IMR-90 (cell line): Measurements from ENCODE around the gene TMEM154. TPM values are rescaled to one million over a fixed set of nuclear protein-coding genes. Genes with fewer than 3 reads are reported as not detected.

ENCODE experiments used
- ATAC-seq: fragments of 200-7000 bp; cut with Tn5 transposase; 2 replicates; pipeline ENCODE4 v1.9.1; 2020; ENCODE audit warnings: low read depth, mild to moderate bottlenecking, moderate library complexity
- BruUV-seq: library from RNA; stranded (reverse); fragments of 400-500 nt; replicated peaks from 2 replicates; lab custom pipeline; 2021; lab: Mats Ljungman, UMichigan
- CTCF ChIA-PET: fragments of 300-600 bp; formaldehyde crosslinking; extraction: SDS; loops from one replicate; lab custom pipeline; 2021; ENCODE audit warnings: antibody characterized with exemption; lab: Yijun Ruan, JAX
- POLR2A ChIA-PET: fragments of 300-600 bp; sonication (Branson Sonifier 250); formaldehyde crosslinking; loops from one replicate; lab custom pipeline; 2022; ENCODE audit warnings: antibody characterized with exemption; ENCODE audit not compliant: unreplicated experiment; lab: Charles Lee
- DNase-seq: peaks from one replicate; pipeline ENCODE4 v3.0.0; 2013
- H2AFZ ChIP-seq: replicated peaks from 2 replicates; pipeline ENCODE3; 2013; ENCODE audit warnings: low read length, mild to moderate bottlenecking; ENCODE audit not compliant: poor library complexity
- H2AK5ac ChIP-seq: 2 replicates; pipeline ENCODE4 v1.6.1; 2013; ENCODE audit warnings: low read depth, low read length, inconsistent platforms
- H2AK9ac ChIP-seq: replicated peaks from 2 replicates; pipeline ENCODE3; 2013; ENCODE audit warnings: mild to moderate bottlenecking, low read depth, low read length, moderate library complexity; ENCODE audit not compliant: poor library complexity
- H2BK120ac ChIP-seq: 2 replicates; pipeline ENCODE4 v1.6.1; 2013; ENCODE audit warnings: low read depth, low read length, inconsistent platforms
- H2BK15ac ChIP-seq: 3 replicates; pipeline ENCODE4 v1.6.1; 2013; ENCODE audit warnings: low read depth, low read length, inconsistent platforms
- H2BK20ac ChIP-seq: 2 replicates; pipeline ENCODE4 v1.6.1; 2013; ENCODE audit warnings: low read depth, mild to moderate bottlenecking, inconsistent platforms, low read length, moderate library complexity
- H2BK5ac ChIP-seq: 2 replicates; pipeline ENCODE4 v1.6.1; 2013; ENCODE audit warnings: mild to moderate bottlenecking, low read depth, low read length, inconsistent platforms; ENCODE audit not compliant: poor library complexity, severe bottlenecking
- H3K14ac ChIP-seq: replicated peaks from 2 replicates; pipeline ENCODE4 v1.6.1; 2013; ENCODE audit warnings: low read depth, low read length, inconsistent platforms
- H3K18ac ChIP-seq: 2 replicates; pipeline ENCODE4 v1.6.1; 2013; ENCODE audit warnings: low read depth, low read length, control low read depth
- H3K23ac ChIP-seq: 2 replicates; pipeline ENCODE4 v1.6.1; 2013; ENCODE audit warnings: low read depth, low read length, inconsistent platforms
- H3K27ac ChIP-seq: 2 replicates; pipeline ENCODE4 v1.5.1; 2013; ENCODE audit warnings: mild to moderate bottlenecking, control low read depth, low read length; ENCODE audit not compliant: insufficient read depth
- H3K27me3 ChIP-seq: 2 replicates; pipeline ENCODE4 v1.6.1; 2013; ENCODE audit warnings: low read length; ENCODE audit not compliant: control insufficient read depth, insufficient read depth
- H3K36me3 ChIP-seq: 2 replicates; pipeline ENCODE4 v1.6.1; 2013; ENCODE audit warnings: low read length, mixed read lengths; ENCODE audit not compliant: control insufficient read depth, insufficient read depth
- H3K4ac ChIP-seq: 2 replicates; pipeline ENCODE4 v1.6.1; 2013; ENCODE audit warnings: low read depth, low read length, inconsistent platforms
- H3K4me1 ChIP-seq: 2 replicates; pipeline ENCODE4 v1.6.1; 2013; ENCODE audit warnings: low read length, mixed read lengths; ENCODE audit not compliant: control insufficient read depth, insufficient read depth
- H3K4me2 ChIP-seq: 2 replicates; pipeline ENCODE4 v1.6.1; 2013; ENCODE audit warnings: low read depth, mild to moderate bottlenecking, control low read depth, low read length, moderate library complexity
- H3K4me3 ChIP-seq: 2 replicates; pipeline ENCODE4 v1.5.1; 2013; ENCODE audit warnings: low read depth, mild to moderate bottlenecking, control low read depth, low read length, moderate library complexity; ENCODE audit not compliant: insufficient read depth
- H3K56ac ChIP-seq: 2 replicates; pipeline ENCODE4 v1.6.1; 2013; ENCODE audit warnings: low read length, inconsistent platforms; ENCODE audit not compliant: insufficient read depth; ENCODE audit errors: extremely low read depth
- H3K79me1 ChIP-seq, 2 experiments: 2 replicates each; pipeline ENCODE4 v1.6.1; 2013; ENCODE audit warnings: low read length in 2 of 2, inconsistent platforms in 1 of 2, low read depth in 1 of 2
- H3K9ac ChIP-seq: 2 replicates; pipeline ENCODE4 v1.6.1; 2013; ENCODE audit warnings: low read depth, low read length, control low read depth
- H3K9me1 ChIP-seq: 2 replicates; pipeline ENCODE4 v1.6.1; 2013; ENCODE audit warnings: low read length, inconsistent platforms; ENCODE audit not compliant: insufficient read depth
- H3K9me3 ChIP-seq: 2 replicates; pipeline ENCODE4 v1.6.1; 2013; ENCODE audit warnings: low read length; ENCODE audit not compliant: control insufficient read depth, insufficient read depth
- H4K20me1 ChIP-seq: 2 replicates; pipeline ENCODE4 v1.6.1; 2013; ENCODE audit warnings: low read length, inconsistent platforms; ENCODE audit not compliant: insufficient read depth
- H4K5ac ChIP-seq: 2 replicates; pipeline ENCODE4 v1.6.1; 2013; ENCODE audit warnings: mild to moderate bottlenecking, low read depth, low read length, control low read depth
- H4K8ac ChIP-seq, 2 experiments: 2 replicates each; pipeline ENCODE4 v1.6.1; 2013; ENCODE audit warnings: low read depth in 2 of 2, low read length in 2 of 2, control low read depth in 1 of 2, inconsistent platforms in 1 of 2
- H4K91ac ChIP-seq: 2 replicates; pipeline ENCODE4 v1.6.1; 2013; ENCODE audit warnings: low read depth, low read length, inconsistent platforms; ENCODE audit not compliant: insufficient read depth
- BHLHE40 ChIP-seq: fragments of 150-350 bp; IDR thresholded peaks from 2 replicates; pipeline ENCODE4 v1.6.1; 2016; ENCODE audit warnings: mild to moderate bottlenecking, low read depth, low read length
- CEBPB ChIP-seq: IDR thresholded peaks from 2 replicates; pipeline ENCODE4 v1.6.1; 2012; ENCODE audit warnings: low read depth, low read length, improper control_type of control experiment
- CHD1 ChIP-seq: IDR thresholded peaks from 2 replicates; pipeline ENCODE4 v1.6.1; 2012; ENCODE audit warnings: low read depth, low read length, improper control_type of control experiment
- CTCF ChIP-seq: conservative IDR thresholded peaks from 2 replicates; pipeline ENCODE4 v1.5.1; 2012; ENCODE audit warnings: mild to moderate bottlenecking, low read depth, low read length, improper control_type of control experiment
- ELK1 ChIP-seq: fragments of 150-350 bp; IDR thresholded peaks from 2 replicates; pipeline ENCODE4 v1.6.1; 2016; ENCODE audit warnings: low read depth, mild to moderate bottlenecking, low read length, moderate library complexity, borderline replicate concordance
- FOS ChIP-seq: fragments of 150-350 bp; IDR thresholded peaks from 2 replicates; pipeline ENCODE4 v1.6.1; 2016; ENCODE audit warnings: low read depth, low read length
- MAFK ChIP-seq: IDR thresholded peaks from 2 replicates; pipeline ENCODE4 v1.6.1; 2012; ENCODE audit warnings: low read depth, low read length, improper control_type of control experiment
- MAZ ChIP-seq: IDR thresholded peaks from 2 replicates; pipeline ENCODE4 v1.6.1; 2012; ENCODE audit warnings: low read depth, mild to moderate bottlenecking, low read length, improper control_type of control experiment, moderate library complexity, borderline replicate concordance
- MXI1 ChIP-seq: IDR thresholded peaks from 2 replicates; pipeline ENCODE4 v1.6.1; 2012; ENCODE audit warnings: low read depth, mild to moderate bottlenecking, low read length, moderate library complexity, borderline replicate concordance
- NFE2L2 ChIP-seq: fragments of 150-350 bp; IDR thresholded peaks from 2 replicates; pipeline ENCODE4 v1.6.1; 2016; ENCODE audit warnings: low read depth, mild to moderate bottlenecking, low read length
- POLR2A ChIP-seq: IDR thresholded peaks from 2 replicates; pipeline ENCODE4 v1.6.1; 2012; ENCODE audit warnings: mild to moderate bottlenecking, low read depth, low read length
- RAD21 ChIP-seq: IDR thresholded peaks from 2 replicates; pipeline ENCODE4 v1.6.1; 2012; ENCODE audit warnings: low read length, improper control_type of control experiment
- RCOR1 ChIP-seq: IDR thresholded peaks from 2 replicates; pipeline ENCODE4 v1.6.1; 2012; ENCODE audit warnings: mild to moderate bottlenecking, low read length, improper control_type of control experiment; ENCODE audit not compliant: insufficient replicate concordance
- RFX5 ChIP-seq: IDR thresholded peaks from 2 replicates; pipeline ENCODE4 v1.8.0; 2012; ENCODE audit warnings: low read depth, mild to moderate bottlenecking, low read length, moderate library complexity
- SMC3 ChIP-seq: fragments of 150-350 bp; IDR thresholded peaks from 2 replicates; pipeline ENCODE4 v1.6.1; 2016; ENCODE audit warnings: low read depth, mild to moderate bottlenecking, antibody characterized with exemption, low read length, moderate library complexity
- USF2 ChIP-seq: fragments of 150-350 bp; IDR thresholded peaks from 2 replicates; pipeline ENCODE4 v1.6.1; 2017; ENCODE audit warnings: mild to moderate bottlenecking, antibody characterized with exemption, low read length, low read depth
- WGBS, 2 experiments: methylation state at CpG; one replicate each; pipeline versions ENCODE4 v1.1.5 to v1.1.7; 2013; ENCODE audit warnings: missing lambda C conversion rate in 2 of 2; ENCODE audit not compliant: insufficient read length in 1 of 2; ENCODE audit errors: extremely low coverage in 2 of 2; 5-methylcytosine and 5-hydroxymethylcytosine counted together
- dilution Hi-C: fragments of 300-500 bp; cut with HindIII; formaldehyde crosslinking; loops from one replicate; pipeline ENCODE4 v1.14.3; 2018; ENCODE audit warnings: low sequenced_read_pairs; ENCODE audit not compliant: unreplicated experiment
- in situ Hi-C: fragments of 300-500 bp; cut with MboI; formaldehyde crosslinking; loops from 3 replicates; pipeline ENCODE4 v1.14.3; 2019; ENCODE audit warnings: low sequenced_read_pairs, inconsistent platforms, mixed read lengths
- intact Hi-C: fragments of 100-400 bp; cut with micrococcal nuclease; formaldehyde crosslinking; loops from 2 replicates; pipeline ENCODE4 v1.10.0; 2022
- polyA plus RNA-seq, 3 experiments: library from polyadenylated mRNA; depleted of rRNA; stranded (reverse); fragments of >200 nt; gene quantifications; 2 replicates each; pipeline ENCODE4 v1.2.3, GENCODE V29; 2012; ENCODE audit warnings: low replicate concordance in 1 of 3
- total RNA-seq: library from RNA; depleted of rRNA; stranded (reverse); fragments of >200 nt; gene quantifications from 2 replicates; pipeline ENCODE4 v1.2.3, GENCODE V29; 2012

TMEM154 gene
- total and polyA plus RNA-seq, 2 of the 4 experiments (the other 2 are of a cell fraction) = 0.12 to 0.18 TPM

- Histone ChIP-seq H3K27ac (no peak overlapping the region), H4K91ac (no peak overlapping the region), H2AK5ac (no peak overlapping the region), H3K4me2 (no peak overlapping the region), H2BK120ac (no peak overlapping the region), H4K8ac (no peak overlapping the region), H2BK20ac (no peak overlapping the region), H3K4me1 (no peaks in the 10 kb centered on the region), H3K79me1 (no peaks in the 10 kb centered on the region), H3K4me3 (no peak overlapping the region), H3K18ac (no peak overlapping the region), H3K9ac (no peak overlapping the region), H3K9me1 (no peaks in the 10 kb centered on the region), H4K5ac (no peak overlapping the region), H2AK9ac (no peak overlapping the region), H3K9me3 (no peaks in the 10 kb centered on the region), H2BK5ac (no peak overlapping the region), H3K23ac (no peak overlapping the region), H3K14ac (no peak overlapping the region), H3K36me3 (no peaks in the 10 kb centered on the region), H3K4ac (no peak overlapping the region), H2BK15ac (no peak overlapping the region), H4K20me1 (no peaks in the 10 kb centered on the region), H2AFZ (no peak overlapping the region), H3K27me3 (peaks cover 10% of the 10 kb centered on the region; the same call in 1 of the 2 replicates), H3K56ac (no peak overlapping the region)
- WGBS, 2 experiments = 23% methylated on average over 2 of the region's 3 CpGs; no CpG with 5 or more reads in 1 of the 2 experiments
- POLR2A ChIA-PET = no interaction called here
- no peak for TF ChIP-seq MAZ
- no peak for TF ChIP-seq RCOR1
- no peak for TF ChIP-seq POLR2A
- TF ChIP-seq RAD21 = no peak
- TF ChIP-seq USF2 = no peak
- no peak for TF ChIP-seq CTCF
- TF ChIP-seq MAFK = no peak
- TF ChIP-seq CHD1 = no peak
- no peak for TF ChIP-seq MXI1
- TF ChIP-seq FOS = no peak
- no peak for TF ChIP-seq CEBPB
- TF ChIP-seq NFE2L2 = no peak
- TF ChIP-seq BHLHE40 = no peak
- no peak for TF ChIP-seq SMC3
- no peak for TF ChIP-seq ELK1
- no peak for TF ChIP-seq RFX5
- intact Hi-C loops = no loop called here
- CTCF ChIA-PET = no interaction called here
- DNase-seq = no peak
- in situ Hi-C loops = no loop called here
- BruUV-seq = no TSS peak
- no peak for ATAC-seq
- dilution Hi-C loops = no loop called here
These were observed 43.4 kb upstream of the TMEM154 start for GRCh38 chr4:152723236-152723635.
